Stimulated activated CD8-positive, alpha-beta memory T cell treated with anti-CD3 and anti-CD28 coated beads, Interleukin-7, amount 100 ng/mL, for 24 hours (primary cell): ENCODE results near the gene RNF13.
A peak's percentile ranks its signal among the peaks of the same experiment; 100 is the strongest.
"Not testable (repeated sequence)": the region's sequence is repeated elsewhere in the genome, so short reads cannot be mapped to it uniquely, and the experiment has no call there.

Experiments used
- DNase-seq: peaks from one replicate; pipeline ENCODE4 v3.0.0-alpha.2; 2020; ENCODE audit warnings: low read depth

The RNF13 gene

GRCh38 chr3:149900322-149900721 lies 87.3 kb downstream of the RNF13 start:
- DNase-seq: no peak

GRCh38 chr3:149901770-149902169 lies 88.8 kb downstream of the RNF13 start:
- DNase-seq: no peak

- DNase-seq: no peak
Measured at GRCh38 chr3:149902498-149903139, 89.6 kb downstream of the RNF13 start.

- no peak for DNase-seq
Measured at GRCh38 chr3:149906036-149906435, 93.0 kb downstream of the RNF13 start.

GRCh38 chr3:149908424-149908957 lies 95.5 kb downstream of the RNF13 start:
- DNase-seq: no peak

GRCh38 chr3:149909923-149910322 lies 96.9 kb downstream of the RNF13 start:
- no peak for DNase-seq

- no peak for DNase-seq
Measured at GRCh38 chr3:149917124-149917667, 104.2 kb downstream of the RNF13 start.

GRCh38 chr3:149919509-149919908 lies 106.5 kb downstream of the RNF13 start:
- DNase-seq: no peak

- DNase-seq: no peak
Measured at GRCh38 chr3:149920119-149920518, 107.1 kb downstream of the RNF13 start.

- DNase-seq: no peak
Measured at GRCh38 chr3:149933008-149933407, 120.0 kb downstream of the RNF13 start.

GRCh38 chr3:149933858-149934257 lies 120.8 kb downstream of the RNF13 start:
- no peak for DNase-seq

GRCh38 chr3:149934524-149934923 lies 121.5 kb downstream of the RNF13 start:
- no peak for DNase-seq

- peak; percentile 5 for DNase-seq
Measured at GRCh38 chr3:149936812-149937230, 123.8 kb downstream of the RNF13 start.

GRCh38 chr3:149938392-149939055 lies 125.5 kb downstream of the RNF13 start:
- DNase-seq: not testable (repeated sequence)

- DNase-seq: no peak
Measured at GRCh38 chr3:149941186-149941585, 128.2 kb downstream of the RNF13 start.

GRCh38 chr3:149941946-149942345 lies 128.9 kb downstream of the RNF13 start:
- no peak for DNase-seq

GRCh38 chr3:149942409-149942808 lies 129.4 kb downstream of the RNF13 start:
- no peak for DNase-seq

- DNase-seq: not testable (repeated sequence)
Measured at GRCh38 chr3:149943966-149944365, 131.0 kb downstream of the RNF13 start.

- DNase-seq: no peak
Measured at GRCh38 chr3:149947231-149947630, 134.2 kb downstream of the RNF13 start.

- no peak for DNase-seq
Measured at GRCh38 chr3:149949181-149949580, 136.2 kb downstream of the RNF13 start.

- no peak for DNase-seq
Measured at GRCh38 chr3:149954812-149955211, 141.8 kb downstream of the RNF13 start.

GRCh38 chr3:149955449-149955848 lies 142.4 kb downstream of the RNF13 start:
- no peak for DNase-seq
